K562 (cell line): Measurements from ENCODE around the gene SERP1. TPM values are rescaled to one million over a fixed set of nuclear protein-coding genes. Genes with fewer than 3 reads are reported as not detected.

Source experiments
- ARID1B ChIP-seq: fragments of 450-650 bp; IDR thresholded peaks from 2 replicates; pipeline ENCODE4 v1.6.1; 2016; ENCODE audit warnings: antibody characterized with exemption, mild to moderate bottlenecking, inconsistent platforms
- ARID3A ChIP-seq: IDR thresholded peaks from 2 replicates; pipeline ENCODE4 v1.6.1; 2012; ENCODE audit warnings: low read depth, low read length, improper control_type of control experiment, borderline replicate concordance
- ATF3 ChIP-seq, 2 experiments: fragments of 450-650 bp in 1 of 2; sonication (generic) in 1 of 2; formaldehyde crosslinking in 1 of 2; IDR thresholded peaks in 1 of 2; conservative IDR thresholded peaks in 1 of 2; 2 replicates each; pipeline versions ENCODE4 v1.6.1 to v1.8.1; 2016 to 2023; ENCODE audit warnings: mild to moderate bottlenecking in 2 of 2, moderate library complexity in 2 of 2, inconsistent platforms in 1 of 2, missing genetic modification reagents in 1 of 2
- ATF7 ChIP-seq: fragments of 450-650 bp; IDR thresholded peaks from 2 replicates; pipeline ENCODE4 v1.7.1; 2014; ENCODE audit warnings: mild to moderate bottlenecking, moderate library complexity
- CEBPG ChIP-seq, 3 experiments: fragments of 200-800 bp in 1 of 3; sonication (Bioruptor generic) in 1 of 3; sonication (generic) in 1 of 3; formaldehyde crosslinking in 1 of 3; IDR thresholded peaks in 2 of 3; conservative IDR thresholded peaks in 1 of 3; 2 replicates each; pipeline versions ENCODE4 v1.6.1 to v1.8.0; 2016 to 2022; ENCODE audit warnings: missing compliant biosample characterization in 2 of 3, missing genetic modification characterization in 2 of 3, mild to moderate bottlenecking in 1 of 3, missing genetic modification reagents in 1 of 3
- E2F6 ChIP-seq, 2 experiments: IDR thresholded peaks; 2 replicates each; pipeline ENCODE4 v1.6.1; 2011; ENCODE audit warnings: borderline replicate concordance in 1 of 2, control low read depth in 1 of 2, low read depth in 1 of 2, low read length in 1 of 2, mild to moderate bottlenecking in 1 of 2, mixed read lengths in 1 of 2, moderate library complexity in 1 of 2; ENCODE audit not compliant: insufficient read depth in 1 of 2, insufficient read length in 1 of 2, poor library complexity in 1 of 2, severe bottlenecking in 1 of 2; ENCODE audit errors: extremely low read depth in 1 of 2
- KDM1A ChIP-seq, 2 experiments: fragments of 450-650 bp; IDR thresholded peaks; 2 replicates each; pipeline ENCODE4 v1.6.1; 2016; ENCODE audit warnings: mild to moderate bottlenecking in 2 of 2
- L3MBTL2 ChIP-seq: fragments of 450-650 bp; IDR thresholded peaks from 2 replicates; pipeline ENCODE4 v1.6.1; 2016; ENCODE audit warnings: mild to moderate bottlenecking, moderate library complexity
- NCOA4 ChIP-seq: fragments of 450-650 bp; IDR thresholded peaks from 2 replicates; pipeline ENCODE4 v1.6.1; 2018; ENCODE audit warnings: mild to moderate bottlenecking; ENCODE audit not compliant: partially characterized antibody
- PBX2 ChIP-seq, 2 experiments: IDR thresholded peaks in 1 of 2; conservative IDR thresholded peaks in 1 of 2; 2 replicates each; pipeline ENCODE4 v1.6.1; 2016; ENCODE audit warnings: low read depth in 2 of 2, mild to moderate bottlenecking in 1 of 2, missing compliant biosample characterization in 1 of 2, missing genetic modification characterization in 1 of 2, moderate library complexity in 1 of 2
- PKNOX1 ChIP-seq: fragments of 450-650 bp; IDR thresholded peaks from 2 replicates; pipeline ENCODE4 v1.6.1; 2016
- RCOR1 ChIP-seq, 2 experiments: IDR thresholded peaks; 2 replicates each; pipeline ENCODE4 v1.6.1; 2012; ENCODE audit warnings: low read depth in 2 of 2, low read length in 2 of 2, borderline replicate concordance in 1 of 2, improper control_type of control experiment in 1 of 2
- SMARCA4 ChIP-seq: fragments of 450-650 bp; IDR thresholded peaks from 2 replicates; pipeline ENCODE4 v1.6.1; 2016
- SMARCE1 ChIP-seq: fragments of 450-650 bp; IDR thresholded peaks from 2 replicates; pipeline ENCODE4 v1.7.1; 2016; ENCODE audit warnings: mild to moderate bottlenecking
- SRSF1 ChIP-seq: fragments of 200-400 bp; formaldehyde crosslinking; IDR thresholded peaks from 2 replicates; pipeline ENCODE4 v1.6.1; 2017; ENCODE audit warnings: mild to moderate bottlenecking, low read depth, low read length, moderate library complexity
- SUPT5H ChIP-seq: fragments of 450-650 bp; IDR thresholded peaks from 2 replicates; pipeline ENCODE4 v1.6.1; 2016
- TCF3 ChIP-seq: sonication (generic); formaldehyde crosslinking; IDR thresholded peaks from 2 replicates; pipeline ENCODE4 v1.4.0; 2020; ENCODE audit warnings: mild to moderate bottlenecking, missing genetic modification reagents
- ZKSCAN3 ChIP-seq: fragments of 250-450 bp; sonication (Bioruptor Pico); IDR thresholded peaks from 2 replicates; pipeline ENCODE4 v1.4.0; 2020
- ZNF507 ChIP-seq: conservative IDR thresholded peaks from 2 replicates; pipeline ENCODE4 v1.6.1; 2017; ENCODE audit warnings: missing genetic modification characterization, missing compliant biosample characterization
- ZNF780A ChIP-seq: fragments of 250-450 bp; sonication (Bioruptor Pico); IDR thresholded peaks from 2 replicates; pipeline ENCODE4 v1.5.0; 2021; ENCODE audit warnings: mild to moderate bottlenecking
- polyA plus RNA-seq, 8 experiments: library from polyadenylated mRNA; depleted of rRNA in 4 of 8; stranded (reverse) in 5 of 8; unstranded in 3 of 8; fragments of >200 nt; fragmentation: Nextera tagmentation in 2 of 8; fragmentation: Illumina TruSeq in 1 of 8; extraction: Ambion mirVana in 2 of 8; extraction: Trizol in 1 of 8; gene quantifications; 2 replicates each; pipeline versions ENCODE4 v1.2.1 to v1.2.3, GENCODE V29; 2011 to 2014; ENCODE audit warnings: inconsistent platforms in 1 of 8, missing spikeins in 1 of 8
- total RNA-seq, 7 experiments: library from RNA; depleted of rRNA in 6 of 7; stranded (reverse); fragments of >200 nt in 6 of 7; fragmentation: Illumina TruSeq in 2 of 7; extraction: Trizol in 2 of 7; gene quantifications; 2 replicates each; pipeline versions ENCODE4 v1.2.1 to v1.2.3, GENCODE V29; 2011 to 2021; ENCODE audit warnings: low replicate concordance in 1 of 7

SERP1 gene
- total and polyA plus RNA-seq, 9 of the 15 experiments (the other 6 are each of a cell fraction or from before 2014, with no cell fraction given): 38.6 to 443 (median 121) TPM

GRCh38 chr3:150497956-150498355, 48.3 kb downstream of the SERP1 start (continued):
- TF ChIP-seq TCF3 (no peak), SMARCA4 (peak; percentile 90), CEBPG (CRISPR knock-in tag; IDR thresholded peaks at IDR 0.05) (no peak), CEBPG (tag; conservative IDR thresholded peaks at IDR 0.05 in 1 of 2, IDR thresholded peaks at IDR 0.05 in 1 of 2) (peak; percentile 61 to 65), RCOR1 (IDR thresholded peaks at IDR 0.05; ENCODE audit: borderline replicate concordance in 1 of 2, low read depth in 2 of 2, low read length in 2 of 2) (no peak), SMARCE1 (peak; percentile 88), ZKSCAN3 (no peak), SRSF1 (no peak), ATF7 (0 out of 2 replicates have a peak, but pooled peaks have one; percentile 32), ARID1B (peak; percentile 76), SUPT5H (no peak), PKNOX1 (peak; percentile 94), ARID3A (peak; percentile 98), ZNF780A (no peak), ATF3 (IDR thresholded peaks at IDR 0.05) (peak; percentile 97), ATF3 (CRISPR knock-in tag; conservative IDR thresholded peaks at IDR 0.05) (peak; percentile 63; the same call in 1 of the 2 replicates), PBX2 (CRISPR knock-in tag; IDR thresholded peaks at IDR 0.05; ENCODE audit: low read depth) (no peak), PBX2 (tag; conservative IDR thresholded peaks at IDR 0.05; ENCODE audit: low read depth) (peak; percentile 87), E2F6 (IDR thresholded peaks at IDR 0.05; ENCODE audit: borderline replicate concordance in 1 of 2, extremely low read depth in 1 of 2, insufficient read depth in 1 of 2, insufficient read length in 1 of 2, low read depth in 1 of 2, low read length in 1 of 2, poor library complexity in 1 of 2, severe bottlenecking in 1 of 2) (no peak), ZNF507 (tag) (no peak), NCOA4 (no peak), KDM1A (IDR thresholded peaks at IDR 0.05) (peak in 1 of 2 experiments; percentile 42; a peak in 2 of 4 replicates), L3MBTL2 (no peak)
